Activated effector memory CD4-positive, alpha-beta T cell treated with anti-CD3 and anti-CD28 coated beads, Interleukin-2, amount 50 U/mL, for 16 hours (primary cell): ENCODE measurements around the gene PLCB2.

Source experiments
- DNase-seq: peaks from one replicate; pipeline ENCODE4 v3.0.0-alpha.2; 2020

The PLCB2 gene

GRCh38 chr15:40323953-40324937 is 16.5 kb upstream of the PLCB2 start:
- peak; percentile 74 for DNase-seq

DNA sequence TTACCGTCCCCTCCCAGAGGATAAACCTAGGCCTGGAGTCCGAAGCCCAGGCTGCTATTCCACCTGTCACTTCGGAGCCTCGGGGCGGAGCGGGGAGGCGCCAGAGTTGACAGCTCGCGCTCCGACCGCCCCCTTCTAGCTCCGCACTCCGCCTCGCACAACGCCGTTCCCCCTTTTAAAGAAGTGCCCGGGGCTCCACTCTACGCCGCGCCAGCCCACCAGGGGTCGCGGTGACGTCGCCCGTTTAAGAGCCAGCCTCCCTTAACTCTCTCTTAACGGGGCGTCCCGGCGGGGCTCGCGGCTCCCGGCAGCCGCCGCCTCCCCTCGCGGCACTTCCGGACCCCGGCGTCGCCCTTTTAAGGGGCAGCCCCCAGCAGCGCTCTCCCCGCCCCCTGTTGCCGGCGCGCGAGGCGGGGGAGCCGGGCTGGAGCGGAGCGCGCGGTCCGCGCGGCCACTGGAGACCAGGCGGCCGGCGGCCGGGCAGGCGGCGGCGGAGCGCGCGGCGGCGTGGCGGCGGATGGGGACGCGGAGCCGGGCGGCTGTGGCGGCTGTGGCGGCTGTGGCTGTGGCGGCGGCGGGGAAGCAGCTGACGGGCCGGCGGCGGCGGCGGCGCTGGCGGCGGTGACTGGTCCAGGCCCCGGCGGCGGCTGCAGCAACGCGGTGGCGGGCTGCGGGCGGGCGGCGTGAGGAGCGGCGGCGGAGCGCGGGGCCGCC is 15.7 kb upstream of the PLCB2 start, which contains the start of gene INAFM2:
TSS of gene INAFM2 (plus strand) at position 454 of the 714 bp plus-strand sequence. CDS start 364 bp downstream, outside the sequence.
- peak; percentile 96 for DNase-seq

DNA sequence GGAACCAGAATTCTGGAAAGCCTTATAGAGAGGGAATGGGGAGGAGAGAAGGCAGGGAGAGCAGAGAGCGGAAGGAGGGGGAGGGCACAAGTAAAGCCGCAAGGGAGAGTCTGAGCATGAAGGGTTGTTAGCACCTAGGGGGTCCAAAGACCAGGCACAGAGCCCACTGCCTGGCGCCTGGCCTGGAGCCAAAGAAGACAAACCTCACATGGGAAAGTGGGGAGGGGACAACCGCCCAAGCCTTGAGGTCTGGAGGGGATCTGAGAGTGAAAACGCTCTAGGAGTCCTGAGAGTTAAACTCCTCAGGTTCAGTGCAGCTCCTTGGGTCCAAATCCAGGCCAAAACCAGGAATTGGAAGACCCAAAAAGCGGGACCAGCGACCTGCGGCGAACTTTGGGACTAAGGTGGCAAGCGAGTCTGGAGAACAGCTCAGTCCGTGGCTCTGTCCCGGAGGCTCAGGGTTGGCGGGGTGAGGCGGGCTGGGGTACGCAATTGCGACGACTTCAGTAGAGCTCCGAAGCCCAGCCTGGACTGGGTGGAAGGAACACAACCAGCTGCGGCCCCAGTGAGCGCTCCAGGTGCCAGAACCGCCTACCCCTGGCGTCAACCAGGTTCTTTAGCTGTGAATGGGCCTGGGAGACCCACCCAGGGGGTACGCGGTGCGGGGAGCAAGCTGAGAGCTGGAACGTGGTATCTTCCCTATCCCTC is 14.9 kb upstream of the PLCB2 start:
- DNase-seq, result no peak

DNA sequence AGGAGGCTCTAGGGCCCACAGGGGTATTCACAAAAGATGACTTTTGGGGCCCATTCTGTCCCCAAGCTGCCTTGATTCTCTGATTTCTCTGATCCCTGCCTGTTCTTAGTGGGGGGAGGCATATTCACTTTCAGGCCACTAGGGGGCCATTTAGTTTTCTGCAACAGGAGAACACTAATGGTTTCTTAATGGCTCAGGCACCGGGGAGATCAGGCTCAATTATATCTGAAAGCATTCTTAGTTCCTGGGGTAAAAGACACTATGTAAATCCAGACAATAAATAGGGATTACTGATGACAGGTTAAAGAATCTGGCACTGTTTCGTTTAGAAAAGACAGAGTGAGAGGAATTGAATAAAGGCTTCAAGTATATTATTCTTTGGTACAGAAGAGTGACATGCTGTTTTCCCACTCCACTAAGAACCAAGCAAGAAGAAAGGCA is 13.2 kb upstream of the PLCB2 start:
- DNase-seq, result peak; percentile 79

DNA sequence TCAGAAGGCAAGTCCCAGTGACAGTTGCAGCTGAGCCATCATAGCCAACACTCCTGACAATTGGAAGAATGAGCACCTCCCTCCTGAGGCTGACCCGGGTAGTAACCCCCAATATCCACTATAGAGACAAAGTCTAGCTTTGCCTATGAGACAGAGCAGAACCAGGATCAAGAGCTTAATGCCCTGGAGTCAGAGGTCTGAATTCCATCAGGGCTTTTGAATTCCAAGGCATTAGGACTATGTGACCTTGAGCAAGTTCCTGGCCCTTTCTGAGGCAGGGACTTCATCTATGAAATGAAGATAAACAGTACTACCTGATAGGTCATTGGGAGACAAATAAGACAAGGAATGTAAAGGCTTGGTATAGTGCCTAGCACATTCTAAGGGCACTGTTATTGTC is 12.7 kb upstream of the PLCB2 start:
- peak; percentile 25 for DNase-seq

- no peak for DNase-seq
These were observed 9.8 kb upstream of the PLCB2 start for GRCh38 chr15:40317580-40317979.

DNA sequence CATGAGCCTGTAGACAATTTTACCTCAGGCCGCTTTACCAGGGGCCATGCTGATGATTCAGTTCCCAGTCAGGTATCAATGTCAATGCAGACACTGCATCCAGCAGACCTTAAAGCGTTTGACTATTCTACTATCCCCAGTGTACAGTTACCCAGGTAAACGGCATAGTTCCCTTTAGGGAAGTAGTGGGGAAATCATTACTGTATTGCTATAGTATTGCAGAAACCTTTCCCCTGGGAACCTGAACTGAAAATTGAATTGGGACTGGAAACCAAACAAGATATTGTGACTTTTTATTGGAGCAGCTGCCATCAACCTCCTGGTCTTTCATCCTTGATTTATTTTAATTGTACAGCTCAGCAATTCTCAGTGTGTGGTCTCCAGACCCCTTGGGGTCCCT is 9.2 kb upstream of the PLCB2 start:
- peak; percentile 19 for DNase-seq

DNA sequence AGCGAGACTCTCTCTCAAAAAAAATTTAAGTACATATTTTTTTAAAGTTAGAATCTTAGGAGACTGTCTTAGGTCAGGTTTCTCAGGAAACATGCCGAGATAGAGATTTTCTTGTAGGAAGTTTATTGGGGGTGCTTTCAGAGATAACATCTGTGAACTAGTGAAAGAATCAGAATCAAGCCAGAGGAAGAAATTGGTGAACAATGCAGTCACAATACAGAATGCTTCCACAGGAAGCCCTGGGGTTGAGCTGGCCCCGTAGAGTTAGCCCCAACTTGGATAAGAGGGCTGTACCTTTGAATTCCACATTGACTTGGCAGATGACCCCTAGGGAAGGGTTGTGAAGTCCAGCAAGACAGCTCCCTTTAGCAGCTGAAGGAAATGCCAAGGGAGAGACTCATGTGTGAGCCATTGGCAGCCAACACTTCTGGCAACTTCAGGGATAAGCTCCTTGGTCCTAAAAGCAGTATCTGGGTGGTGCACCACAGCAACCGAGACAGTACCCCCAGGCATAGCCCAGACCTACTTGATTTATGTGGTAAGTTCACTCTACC is 7.1 kb upstream of the PLCB2 start:
- peak; percentile 50 for DNase-seq

GRCh38 chr15:40313531-40314398 is 6.0 kb upstream of the PLCB2 start:
- no peak for DNase-seq

- DNase-seq, result no peak
These were observed 4.8 kb upstream of the PLCB2 start for GRCh38 chr15:40312370-40313158.

DNA sequence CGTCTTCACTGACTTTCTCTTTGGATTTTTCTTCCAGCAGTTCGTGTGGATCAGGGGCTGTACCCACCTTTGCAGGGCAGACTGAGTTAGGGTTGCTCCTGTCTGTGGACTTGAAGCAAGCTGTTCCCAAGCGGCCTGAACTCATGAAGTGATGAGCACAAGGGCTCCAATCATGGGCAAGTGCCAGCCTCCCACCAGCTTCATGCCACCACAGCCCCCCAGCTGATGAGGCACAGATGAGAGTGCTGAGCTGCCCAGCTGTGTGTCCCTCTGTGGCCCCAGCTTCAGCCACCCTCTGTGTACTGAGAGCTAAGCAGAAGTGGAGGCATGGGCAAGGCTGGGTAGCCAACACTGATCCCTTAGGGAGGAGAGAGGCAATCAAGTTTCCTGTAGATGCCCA is 3.3 kb upstream of the PLCB2 start:
- no peak for DNase-seq

DNA sequence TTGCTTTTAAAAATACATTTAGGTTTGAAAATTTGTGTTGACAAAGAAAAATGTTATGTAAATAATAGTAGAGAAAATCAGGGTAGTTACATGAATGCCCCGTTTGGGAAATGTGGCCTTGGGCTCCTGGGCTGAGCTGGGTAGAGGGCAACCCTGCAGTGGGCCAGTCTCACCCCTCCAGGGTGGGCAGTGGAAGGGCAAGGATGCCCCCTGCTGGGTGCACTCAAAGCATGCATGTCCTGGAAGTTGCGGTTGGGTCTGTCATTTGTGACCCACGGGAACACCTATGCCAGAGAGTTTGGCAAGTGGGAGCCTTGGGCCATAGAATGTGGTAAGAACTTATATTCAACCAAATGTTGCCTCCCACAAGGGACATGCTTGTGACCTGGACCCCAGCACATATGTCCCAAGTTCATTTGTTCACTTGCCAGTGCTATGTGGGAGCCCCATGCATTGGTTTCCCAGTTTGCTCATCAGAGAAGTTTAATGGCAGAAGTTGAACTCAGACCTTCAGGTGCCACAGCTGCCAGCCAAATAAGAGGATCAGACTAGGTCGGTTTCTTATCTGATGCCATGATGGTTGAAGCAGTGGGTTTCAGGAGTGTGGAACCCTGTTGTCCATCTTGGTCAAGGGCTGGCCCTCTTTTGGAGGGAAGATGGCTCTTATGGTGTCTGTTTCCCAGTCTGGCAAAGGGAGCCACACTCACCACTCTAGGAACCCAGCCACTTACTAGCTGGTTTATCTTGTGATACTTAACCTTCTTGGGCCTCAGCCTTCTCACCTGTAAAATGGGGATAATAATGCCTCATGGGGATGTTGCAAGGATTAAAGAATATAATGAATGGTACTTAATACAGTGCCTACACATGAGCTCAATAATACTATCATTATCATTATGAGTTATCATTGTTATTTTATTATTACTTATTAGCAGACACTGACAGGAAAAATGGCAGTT is 2.5 kb upstream of the PLCB2 start:
- peak; percentile 82 for DNase-seq

- no peak for DNase-seq
These were observed 1.7 kb upstream of the PLCB2 start for GRCh38 chr15:40309344-40309862.

DNA sequence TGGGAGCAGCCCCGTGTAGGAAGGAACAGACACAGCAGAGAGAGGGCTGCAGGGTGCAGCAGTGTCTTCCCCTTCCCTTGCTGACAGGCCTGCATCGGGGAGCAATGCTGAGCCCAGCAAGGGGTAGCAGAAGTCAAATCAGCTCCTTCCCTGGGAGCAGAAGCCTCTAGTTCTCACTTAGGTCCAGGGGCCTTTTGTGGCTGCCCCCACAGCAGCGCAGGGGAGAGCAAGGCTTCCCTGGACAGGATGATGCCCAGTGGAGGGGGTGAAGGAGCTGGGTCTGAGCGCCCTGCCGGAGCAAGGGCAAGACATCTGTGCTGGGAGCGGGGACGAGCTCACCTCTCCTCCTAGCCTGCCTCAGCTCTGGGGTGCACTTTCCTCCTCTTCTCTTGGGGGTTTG is 827 bp downstream of the PLCB2 start:
- DNase-seq, result no peak

- no peak for DNase-seq
These were observed 1.4 kb downstream of the PLCB2 start for GRCh38 chr15:40306371-40306770.

DNA sequence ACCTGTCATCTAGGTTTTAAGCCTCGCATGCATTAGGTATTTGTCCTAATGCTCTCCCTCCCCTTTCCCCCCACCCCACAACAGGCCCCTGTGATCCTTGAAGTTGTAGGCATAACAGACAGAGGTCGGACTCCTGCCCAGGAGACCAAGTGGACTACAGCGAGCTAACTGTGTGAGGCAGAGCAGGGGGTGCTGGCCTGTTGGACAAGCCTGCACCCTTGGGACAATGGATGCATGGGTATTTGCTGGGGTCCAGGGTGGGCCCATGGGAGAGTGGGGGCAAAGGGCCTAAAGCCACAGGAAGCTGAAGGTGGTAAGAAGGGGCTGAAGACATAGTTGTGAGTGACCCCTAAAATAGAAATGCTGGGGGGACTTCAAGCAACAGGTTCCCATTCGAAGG is 2.5 kb downstream of the PLCB2 start:
- DNase-seq, result no peak

- no peak for DNase-seq
These were observed 4.2 kb downstream of the PLCB2 start for GRCh38 chr15:40303576-40303975.

- no peak for DNase-seq
These were observed 4.8 kb downstream of the PLCB2 start for GRCh38 chr15:40302981-40303380.

- DNase-seq, result no peak
These were observed 5.3 kb downstream of the PLCB2 start for GRCh38 chr15:40302288-40302886.
